ENCODE results near the gene SLC7A5. TPM values are rescaled to one million over a fixed set of nuclear protein-coding genes. Genes with fewer than 3 reads are reported as not detected.

SLC7A5 gene
- total RNA-seq, result 181 and 262 TPM in 2 replicates

GRCh38 chr16:87869061-87869878 is at the start of gene SLC7A5:
Gene SLC7A5 (minus strand): TSS chr16:87869507. CDS start chr16:87869422, 85 bp downstream.

Other genes with a start within 250 kb of the SLC7A5 start
- 22.6 and 23.0 TPM in 2 replicates for gene KLHDC4, start 103.5 kb downstream of the SLC7A5 start, total RNA-seq
- not detected in 2 replicates for gene CA5A, start 67.0 kb upstream of the SLC7A5 start, total RNA-seq
- 12.7 and 14.7 TPM in 2 replicates for gene BANP, start 81.9 kb upstream of the SLC7A5 start, total RNA-seq

Measured in mesangial cell (primary cell).